Liver (tissue), 9 donors: ENCODE data around the gene LMF2. TPM values are rescaled to one million over a fixed set of nuclear protein-coding genes. Genes with fewer than 3 reads are reported as not detected.

Experiments used
- DNase-seq: peaks from one replicate; pipeline ENCODE4 v3.0.0-alpha.2; 2017; ENCODE audit warnings: low spot score
- H3K27ac ChIP-seq, 2 donors: one replicate each; pipeline ENCODE4 v1.7.0; 2013; ENCODE audit warnings: inconsistent platforms in 2 of 2, low read length in 2 of 2, control low read depth in 1 of 2, low read depth in 1 of 2, mild to moderate bottlenecking in 1 of 2
- H3K27me3 ChIP-seq, 4 donors: one replicate each; pipeline versions ENCODE4 v1.6.1 to v1.7.0; 2013; ENCODE audit warnings: low read length in 3 of 4, inconsistent platforms in 1 of 4, mild to moderate bottlenecking in 1 of 4, moderate library complexity in 1 of 4; ENCODE audit not compliant: control insufficient read depth in 4 of 4, insufficient read depth in 4 of 4
- H3K36me3 ChIP-seq, 4 donors: one replicate each; pipeline versions ENCODE4 v1.6.1 to v1.7.0; 2013; ENCODE audit warnings: low read length in 3 of 4, mild to moderate bottlenecking in 3 of 4, low read depth in 1 of 4, moderate library complexity in 1 of 4; ENCODE audit not compliant: control insufficient read depth in 4 of 4, insufficient read depth in 3 of 4
- H3K4me1 ChIP-seq, 4 donors: one replicate each; pipeline versions ENCODE4 v1.6.1 to v1.7.0; 2013; ENCODE audit warnings: low read length in 3 of 4, mild to moderate bottlenecking in 3 of 4, moderate library complexity in 1 of 4; ENCODE audit not compliant: control insufficient read depth in 4 of 4, insufficient read depth in 4 of 4
- H3K4me3 ChIP-seq, 3 donors: one replicate each; pipeline versions ENCODE4 v1.6.1 to v1.7.0; 2013; ENCODE audit warnings: low read length in 3 of 3, control low read depth in 1 of 3, low read depth in 1 of 3, mild to moderate bottlenecking in 1 of 3
- H3K9ac ChIP-seq, 2 donors: one replicate each; pipeline ENCODE4 v1.7.0; 2013; ENCODE audit warnings: low read length in 2 of 2, mild to moderate bottlenecking in 2 of 2, moderate library complexity in 2 of 2, control low read depth in 1 of 2, low read depth in 1 of 2
- H3K9me3 ChIP-seq, 4 donors: one replicate each; pipeline versions ENCODE4 v1.6.1 to v1.7.0; 2013; ENCODE audit warnings: low read length in 3 of 4; ENCODE audit not compliant: control insufficient read depth in 4 of 4
- EGR1 ChIP-seq, 2 donors: IDR thresholded peaks; 2 replicates each; pipeline ENCODE4 v1.6.1; 2016 to 2018; ENCODE audit warnings: antibody characterized with exemption in 2 of 2, low read depth in 2 of 2
- FOXA2 ChIP-seq: IDR thresholded peaks from 2 replicates; pipeline ENCODE4 v1.6.1; 2016; ENCODE audit warnings: antibody characterized with exemption
- GABPA ChIP-seq, 2 donors: IDR thresholded peaks in 1 of 2; conservative IDR thresholded peaks in 1 of 2; 2 replicates each; pipeline ENCODE4 v1.6.1; 2016; ENCODE audit warnings: antibody characterized with exemption in 2 of 2, mild to moderate bottlenecking in 1 of 2, moderate library complexity in 1 of 2
- HNF4A ChIP-seq, 2 donors: conservative IDR thresholded peaks; 2 replicates each; pipeline ENCODE4 v1.6.1; 2016; ENCODE audit warnings: antibody characterized with exemption in 2 of 2, mild to moderate bottlenecking in 2 of 2
- HNF4G ChIP-seq: IDR thresholded peaks from 2 replicates; pipeline ENCODE4 v1.6.1; 2016; ENCODE audit warnings: antibody characterized with exemption
- JUND ChIP-seq, 2 donors: IDR thresholded peaks; 2 replicates each; pipeline ENCODE4 v1.6.1; 2016; ENCODE audit warnings: antibody characterized with exemption in 2 of 2
- MAX ChIP-seq: IDR thresholded peaks from 2 replicates; pipeline ENCODE4 v1.6.1; 2016; ENCODE audit warnings: antibody characterized with exemption
- NR2F2 ChIP-seq: IDR thresholded peaks from 2 replicates; pipeline ENCODE4 v1.6.1; 2016; ENCODE audit warnings: antibody characterized with exemption
- RAD21 ChIP-seq, 2 donors: IDR thresholded peaks; 2 replicates each; pipeline ENCODE4 v1.6.1; 2016; ENCODE audit warnings: antibody characterized with exemption in 2 of 2, mild to moderate bottlenecking in 2 of 2
- RXRA ChIP-seq, 2 donors: IDR thresholded peaks; 2 replicates each; pipeline ENCODE4 v1.6.1; 2017 to 2018; ENCODE audit warnings: antibody characterized with exemption in 2 of 2, mild to moderate bottlenecking in 1 of 2
- SP1 ChIP-seq: IDR thresholded peaks from 2 replicates; pipeline ENCODE4 v1.6.1; 2018; ENCODE audit warnings: antibody characterized with exemption, mild to moderate bottlenecking
- YY1 ChIP-seq: IDR thresholded peaks from 2 replicates; pipeline ENCODE4 v1.6.1; 2016; ENCODE audit warnings: antibody characterized with exemption, mild to moderate bottlenecking
- ZBTB33 ChIP-seq: IDR thresholded peaks from 2 replicates; pipeline ENCODE4 v1.6.1; 2016; ENCODE audit warnings: antibody characterized with exemption
- WGBS: extraction: QIAGEN DNeasy Blood & Tissue Kit; methylation state at CpG from one replicate; pipeline ENCODE4 v1.1.7; 2013; 5-methylcytosine and 5-hydroxymethylcytosine counted together
- polyA plus RNA-seq, 2 donors: library from polyadenylated mRNA; stranded (reverse) in 1 of 2; unstranded in 1 of 2; fragments of 200-250 nt in 1 of 2; fragments of >200 nt in 1 of 2; fragmentation: Nextera tagmentation in 1 of 2; extraction: Ambion mirVana in 1 of 2; gene quantifications; one replicate each; pipeline versions ENCODE4 v1.2.1 to v1.2.3, GENCODE V29; 2013 to 2015
- total RNA-seq, 2 donors: library from RNA; depleted of rRNA; stranded (reverse); fragments of >200 nt; gene quantifications; one replicate each; pipeline ENCODE4 v1.2.3, GENCODE V29; 2014
- TF ChIP-seq, protein P1 (sequence below): fragments of 150-350 bp; IDR thresholded peaks from 2 replicates; pipeline ENCODE4 v1.5.1; 2017; ENCODE audit warnings: improper control_type of control experiment, low read depth, low read length; ENCODE audit not compliant: missing input control
- TF ChIP-seq, protein P2 (sequence below): IDR thresholded peaks from 2 replicates; pipeline ENCODE4 v1.6.1; 2016; ENCODE audit warnings: antibody characterized with exemption
- TF ChIP-seq, protein P3 (sequence below): IDR thresholded peaks from 2 replicates; pipeline ENCODE4 v1.6.1; 2016; ENCODE audit warnings: antibody characterized with exemption, mild to moderate bottlenecking
- donor health status: healthy.
- donor health status: healthy.
- donor health status: healthy.
- donor health status: healthy.
- donor health status: healthy.

LMF2 gene
- total and polyA plus RNA-seq, 4 donors: 16.7 to 35.6 (median 25.9) TPM

DNA sequence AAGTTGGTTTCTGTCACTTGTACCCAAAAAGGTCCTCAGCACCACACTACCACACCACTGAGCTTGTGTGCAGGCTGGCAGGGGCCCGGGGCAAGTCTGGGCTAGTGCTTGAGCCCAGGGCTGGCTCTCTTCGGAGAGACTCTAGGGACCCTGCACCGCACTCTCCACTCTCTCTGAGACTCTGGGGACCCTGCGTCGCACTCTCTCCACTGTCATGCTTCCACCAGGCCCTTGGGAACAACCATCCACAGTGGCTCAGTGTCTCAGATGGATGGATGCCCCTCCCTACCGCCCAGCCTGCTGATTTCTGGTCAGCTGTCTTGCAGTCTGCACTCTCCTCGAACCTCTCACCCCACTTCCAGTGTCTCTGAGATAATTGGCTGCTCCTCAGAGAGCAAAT, 30.6 kb downstream of the LMF2 start:
- Histone ChIP-seq H3K27me3 (no peaks in the 10 kb centered on the region), H3K9me3 (no peaks in the 10 kb centered on the region), H3K27ac (no peak overlapping the region), H3K4me3 (no peak overlapping the region), H3K9ac (no peak overlapping the region), H3K36me3 (peaks cover 0 to 1% (median 0%) of the 10 kb centered on the region in 4 donors), H3K4me1 (peaks cover 9 to 39% (median 21%) of the 10 kb centered on the region in 4 donors)
- 88% methylated on average over 7 of the region's 7 CpGs for WGBS
- TF ChIP-seq SP1 (no peak), RAD21 (IDR thresholded peaks at IDR 0.05) (no peak), JUND (IDR thresholded peaks at IDR 0.05) (no peak), FOXA2 (no peak), GABPA (IDR thresholded peaks at IDR 0.05 in 1 of 2, conservative IDR thresholded peaks at IDR 0.05 in 1 of 2) (no peak), EGR1 (IDR thresholded peaks at IDR 0.05; ENCODE audit: low read depth in 2 of 2) (no peak), NR2F2 (no peak), HNF4A (conservative IDR thresholded peaks at IDR 0.05) (no peak), RXRA (IDR thresholded peaks at IDR 0.05) (no peak), ZBTB33 (no peak)
- TF ChIP-seq, protein P1, sequence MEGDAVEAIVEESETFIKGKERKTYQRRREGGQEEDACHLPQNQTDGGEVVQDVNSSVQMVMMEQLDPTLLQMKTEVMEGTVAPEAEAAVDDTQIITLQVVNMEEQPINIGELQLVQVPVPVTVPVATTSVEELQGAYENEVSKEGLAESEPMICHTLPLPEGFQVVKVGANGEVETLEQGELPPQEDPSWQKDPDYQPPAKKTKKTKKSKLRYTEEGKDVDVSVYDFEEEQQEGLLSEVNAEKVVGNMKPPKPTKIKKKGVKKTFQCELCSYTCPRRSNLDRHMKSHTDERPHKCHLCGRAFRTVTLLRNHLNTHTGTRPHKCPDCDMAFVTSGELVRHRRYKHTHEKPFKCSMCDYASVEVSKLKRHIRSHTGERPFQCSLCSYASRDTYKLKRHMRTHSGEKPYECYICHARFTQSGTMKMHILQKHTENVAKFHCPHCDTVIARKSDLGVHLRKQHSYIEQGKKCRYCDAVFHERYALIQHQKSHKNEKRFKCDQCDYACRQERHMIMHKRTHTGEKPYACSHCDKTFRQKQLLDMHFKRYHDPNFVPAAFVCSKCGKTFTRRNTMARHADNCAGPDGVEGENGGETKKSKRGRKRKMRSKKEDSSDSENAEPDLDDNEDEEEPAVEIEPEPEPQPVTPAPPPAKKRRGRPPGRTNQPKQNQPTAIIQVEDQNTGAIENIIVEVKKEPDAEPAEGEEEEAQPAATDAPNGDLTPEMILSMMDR: no peak
- TF ChIP-seq, protein P2, sequence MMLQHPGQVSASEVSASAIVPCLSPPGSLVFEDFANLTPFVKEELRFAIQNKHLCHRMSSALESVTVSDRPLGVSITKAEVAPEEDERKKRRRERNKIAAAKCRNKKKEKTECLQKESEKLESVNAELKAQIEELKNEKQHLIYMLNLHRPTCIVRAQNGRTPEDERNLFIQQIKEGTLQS: no peak
- DNase-seq: no peak

DNA sequence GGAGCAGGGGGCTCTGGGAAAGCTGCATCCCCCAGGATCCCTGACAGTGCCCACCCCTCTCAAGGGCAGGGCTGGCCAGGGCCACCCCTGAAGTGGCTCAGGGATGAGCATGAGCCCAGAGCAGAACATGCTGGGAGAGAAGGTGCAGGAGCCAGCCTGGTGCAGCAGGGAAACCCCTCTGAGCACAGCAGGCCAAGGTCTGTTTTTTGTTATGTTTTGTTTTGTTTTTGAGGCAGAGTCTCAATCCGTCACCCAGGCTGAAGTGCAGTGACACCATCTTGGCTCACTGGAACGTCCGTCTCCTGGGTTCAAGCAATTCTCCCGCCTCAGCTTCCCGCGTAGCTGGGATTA, 31.9 kb downstream of the LMF2 start:
- Histone ChIP-seq H3K4me1 (peaks cover 9 to 35% (median 22%) of the 10 kb centered on the region in 4 donors), H3K36me3 (peaks cover 0 to 1% (median 0%) of the 10 kb centered on the region in 4 donors), H3K9ac (no peak overlapping the region), H3K4me3 (no peak overlapping the region), H3K9me3 (no peaks in the 10 kb centered on the region), H3K27ac (no peak overlapping the region), H3K27me3 (no peaks in the 10 kb centered on the region)
- TF ChIP-seq GABPA (IDR thresholded peaks at IDR 0.05 in 1 of 2, conservative IDR thresholded peaks at IDR 0.05 in 1 of 2) (no peak), JUND (IDR thresholded peaks at IDR 0.05) (no peak), ZBTB33 (no peak), RAD21 (IDR thresholded peaks at IDR 0.05) (no peak), MAX (no peak), HNF4G (no peak), HNF4A (conservative IDR thresholded peaks at IDR 0.05) (no peak), YY1 (no peak), FOXA2 (no peak), SP1 (no peak)
- TF ChIP-seq, protein P3, sequence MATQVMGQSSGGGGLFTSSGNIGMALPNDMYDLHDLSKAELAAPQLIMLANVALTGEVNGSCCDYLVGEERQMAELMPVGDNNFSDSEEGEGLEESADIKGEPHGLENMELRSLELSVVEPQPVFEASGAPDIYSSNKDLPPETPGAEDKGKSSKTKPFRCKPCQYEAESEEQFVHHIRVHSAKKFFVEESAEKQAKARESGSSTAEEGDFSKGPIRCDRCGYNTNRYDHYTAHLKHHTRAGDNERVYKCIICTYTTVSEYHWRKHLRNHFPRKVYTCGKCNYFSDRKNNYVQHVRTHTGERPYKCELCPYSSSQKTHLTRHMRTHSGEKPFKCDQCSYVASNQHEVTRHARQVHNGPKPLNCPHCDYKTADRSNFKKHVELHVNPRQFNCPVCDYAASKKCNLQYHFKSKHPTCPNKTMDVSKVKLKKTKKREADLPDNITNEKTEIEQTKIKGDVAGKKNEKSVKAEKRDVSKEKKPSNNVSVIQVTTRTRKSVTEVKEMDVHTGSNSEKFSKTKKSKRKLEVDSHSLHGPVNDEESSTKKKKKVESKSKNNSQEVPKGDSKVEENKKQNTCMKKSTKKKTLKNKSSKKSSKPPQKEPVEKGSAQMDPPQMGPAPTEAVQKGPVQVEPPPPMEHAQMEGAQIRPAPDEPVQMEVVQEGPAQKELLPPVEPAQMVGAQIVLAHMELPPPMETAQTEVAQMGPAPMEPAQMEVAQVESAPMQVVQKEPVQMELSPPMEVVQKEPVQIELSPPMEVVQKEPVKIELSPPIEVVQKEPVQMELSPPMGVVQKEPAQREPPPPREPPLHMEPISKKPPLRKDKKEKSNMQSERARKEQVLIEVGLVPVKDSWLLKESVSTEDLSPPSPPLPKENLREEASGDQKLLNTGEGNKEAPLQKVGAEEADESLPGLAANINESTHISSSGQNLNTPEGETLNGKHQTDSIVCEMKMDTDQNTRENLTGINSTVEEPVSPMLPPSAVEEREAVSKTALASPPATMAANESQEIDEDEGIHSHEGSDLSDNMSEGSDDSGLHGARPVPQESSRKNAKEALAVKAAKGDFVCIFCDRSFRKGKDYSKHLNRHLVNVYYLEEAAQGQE: no peak
- TF ChIP-seq, protein P1: no peak
- DNase-seq: no peak
- WGBS: 91% methylated on average over 6 of the region's 6 CpGs
